K562 (cell line): Measurements from ENCODE around the gene PIGN. TPM values are rescaled to one million over a fixed set of nuclear protein-coding genes. Genes with fewer than 3 reads are reported as not detected.

Experiments
- ATAC-seq: fragments of 200-7000 bp; cut with Tn5 transposase; 3 replicates; pipeline ENCODE4 v1.9.1; 2020; ENCODE audit warnings: moderate library complexity
- BruUV-seq: library from RNA; stranded (reverse); fragments of 400-500 nt; replicated peaks from 2 replicates; lab custom pipeline; 2021; lab: Mats Ljungman, UMichigan
- CTCF ChIA-PET: fragments of 300-600 bp; formaldehyde crosslinking; extraction: SDS; loops from one replicate; lab custom pipeline; 2021; ENCODE audit warnings: low intra/inter-chr PET ratio; lab: Yijun Ruan, JAX
- POLR2A ChIA-PET: fragments of 300-600, 350-650 bp; sonication (Branson Sonifier 250); formaldehyde crosslinking; extraction: SDS; loops from one replicate; lab custom pipeline; 2021; ENCODE audit warnings: antibody characterized with exemption, inconsistent platforms; lab: Yijun Ruan, JAX
- DNase-seq, 4 experiments: peaks; one replicate each; pipeline versions ENCODE4 v3.0.0 to v3.0.0-alpha.2; 2011 to 2018; ENCODE audit warnings: low spot score in 3 of 4, mixed read lengths in 3 of 4; ENCODE audit errors: extremely low read depth in 1 of 4
- FAIRE-seq: peaks from 2 replicates; lab custom pipeline; 2011; peaks lifted over from hg19 to GRCh38; lab: Jason Lieb, UNC
- H2AFZ ChIP-seq: 2 replicates; pipeline ENCODE4 v1.6.0; 2011; ENCODE audit warnings: low read depth, low read length, control low read depth, inconsistent platforms
- H3K27ac ChIP-seq: fragments of 200-600 bp; 3 replicates; pipeline ENCODE4 v1.8.0; 2011; ENCODE audit warnings: low read depth, mild to moderate bottlenecking, control low read depth, inconsistent platforms, low read length, moderate library complexity, mixed read lengths; ENCODE audit errors: extremely low read depth
- H3K27me3 ChIP-seq, 2 experiments: fragments of 300-600 bp in 1 of 2; 2 replicates in 1 of 2; 3 replicates in 1 of 2; pipeline versions ENCODE4 v1.6.0 to v1.8.0; 2011; ENCODE audit warnings: inconsistent platforms in 2 of 2, low read length in 2 of 2, mild to moderate bottlenecking in 1 of 2, mixed read lengths in 1 of 2, moderate library complexity in 1 of 2; ENCODE audit not compliant: control insufficient read depth in 2 of 2, insufficient read depth in 2 of 2
- H3K36me3 ChIP-seq: fragments of 300-600 bp; 3 replicates; pipeline ENCODE4 v1.8.0; 2011; ENCODE audit warnings: mild to moderate bottlenecking, low read length, inconsistent platforms; ENCODE audit not compliant: control insufficient read depth, insufficient read depth
- H3K4me1 ChIP-seq, 2 experiments: fragments of 200-600 bp in 1 of 2; replicated peaks in 1 of 2; 2 replicates in 1 of 2; 3 replicates in 1 of 2; pipeline versions ENCODE4 v1.5.1 to v1.8.0; 2011; ENCODE audit warnings: inconsistent platforms in 2 of 2, low read length in 2 of 2, mild to moderate bottlenecking in 1 of 2, mixed read lengths in 1 of 2, moderate library complexity in 1 of 2; ENCODE audit not compliant: control insufficient read depth in 2 of 2, insufficient read depth in 2 of 2
- H3K4me2 ChIP-seq: 2 replicates; pipeline ENCODE4 v1.6.1; 2011; ENCODE audit warnings: low read length, control low read depth, inconsistent platforms, mixed read lengths; ENCODE audit not compliant: insufficient read depth
- H3K4me3 ChIP-seq: fragments of 200-600 bp; sonication (generic), shearing (Covaris generic); 2 replicates; pipeline ENCODE4 v1.5.1; 2016; ENCODE audit warnings: control low read depth, inconsistent platforms
- H3K79me2 ChIP-seq: fragments of 200-600 bp; 3 replicates; pipeline ENCODE4 v1.8.0; 2011; ENCODE audit warnings: low read length, inconsistent platforms; ENCODE audit not compliant: control insufficient read depth, insufficient read depth
- H3K9ac ChIP-seq, 2 experiments: 2 replicates each; pipeline versions ENCODE4 v1.6.0 to v1.6.1; 2011; ENCODE audit warnings: low read depth in 2 of 2, low read length in 2 of 2, control low read depth in 1 of 2, inconsistent platforms in 1 of 2, mild to moderate bottlenecking in 1 of 2, mixed read lengths in 1 of 2; ENCODE audit not compliant: insufficient read depth in 1 of 2
- H3K9me1 ChIP-seq: one replicate; pipeline ENCODE4 v1.6.0; 2011; ENCODE audit warnings: inconsistent platforms, mild to moderate bottlenecking, low read length, moderate library complexity; ENCODE audit not compliant: control insufficient read depth, insufficient read depth
- H3K9me3 ChIP-seq: replicated peaks from 2 replicates; pipeline ENCODE4 v1.5.1; 2011; ENCODE audit warnings: low read depth, low read length, inconsistent platforms; ENCODE audit not compliant: control insufficient read depth, insufficient read depth
- H4K20me1 ChIP-seq: replicated peaks from 2 replicates; pipeline ENCODE4 v1.6.1; 2011; ENCODE audit warnings: low read length, inconsistent platforms, mixed read lengths; ENCODE audit not compliant: control insufficient read depth, insufficient read depth
- ARID4B ChIP-seq: sonication (generic); formaldehyde crosslinking; IDR thresholded peaks from 2 replicates; pipeline ENCODE4 v1.8.0; 2022; ENCODE audit warnings: mild to moderate bottlenecking, missing genetic modification reagents
- BRD9 ChIP-seq: fragments of 450-650 bp; IDR thresholded peaks from 2 replicates; pipeline ENCODE4 v1.6.1; 2018; ENCODE audit warnings: low read depth; ENCODE audit not compliant: partially characterized antibody
- MITF ChIP-seq: IDR thresholded peaks from 2 replicates; pipeline ENCODE4 v1.6.1; 2014; ENCODE audit warnings: antibody characterized with exemption
- MTA1 ChIP-seq: fragments of 450-650 bp; IDR thresholded peaks from 2 replicates; pipeline ENCODE4 v1.6.1; 2017; ENCODE audit warnings: borderline replicate concordance
- PCBP2 ChIP-seq: fragments of 200-400 bp; formaldehyde crosslinking; IDR thresholded peaks from 2 replicates; pipeline ENCODE4 v1.6.1; 2018; ENCODE audit warnings: low read length, low read depth, mild to moderate bottlenecking, moderate library complexity; ENCODE audit not compliant: poor library complexity, severe bottlenecking
- PHTF2 ChIP-seq: fragments of 250-450 bp; sonication (Bioruptor Pico); IDR thresholded peaks from 2 replicates; pipeline ENCODE4 v1.5.0; 2021; ENCODE audit warnings: mild to moderate bottlenecking
- PTRF ChIP-seq: fragments of 450-650 bp; IDR thresholded peaks from 2 replicates; pipeline ENCODE4 v1.6.1; 2016; ENCODE audit warnings: mild to moderate bottlenecking, missing genetic modification characterization, missing compliant biosample characterization
- RBBP5 ChIP-seq: fragments of 200-600 bp; sonication (generic); IDR thresholded peaks from 2 replicates; pipeline ENCODE4 v1.6.1; 2012; ENCODE audit warnings: borderline replicate concordance, mild to moderate bottlenecking, low read length, control low read depth, inconsistent platforms; ENCODE audit not compliant: insufficient read depth, poor library complexity, severe bottlenecking
- TEAD1 ChIP-seq, 2 experiments: fragments of 450-650 bp in 1 of 2; sonication (generic) in 1 of 2; formaldehyde crosslinking; IDR thresholded peaks; 2 replicates each; pipeline versions ENCODE4 v1.4.0 to v1.8.0; 2020 to 2022; ENCODE audit warnings: mild to moderate bottlenecking in 2 of 2, missing genetic modification reagents in 1 of 2
- THRB ChIP-seq: fragments of 450-650 bp; formaldehyde crosslinking; conservative IDR thresholded peaks from 2 replicates; pipeline ENCODE4 v1.4.0; 2022; ENCODE audit warnings: mild to moderate bottlenecking, missing genetic modification characterization
- ZBTB34 ChIP-seq: fragments of 250-450 bp; sonication (Bioruptor Pico); IDR thresholded peaks from 2 replicates; pipeline ENCODE4 v1.8.0; 2021; ENCODE audit warnings: mild to moderate bottlenecking, moderate library complexity
- ZNF146 ChIP-seq: IDR thresholded peaks from one replicate; pipeline ENCODE4 v1.6.1; 2018; ENCODE audit warnings: missing compliant biosample characterization; ENCODE audit not compliant: unreplicated experiment
- ZNF57 ChIP-seq: fragments of 450-650 bp; formaldehyde crosslinking; IDR thresholded peaks from 2 replicates; pipeline ENCODE4 v1.4.0; 2020; ENCODE audit warnings: mild to moderate bottlenecking, moderate library complexity
- WGBS: fragments of 100-300 bp; shearing (Covaris generic); methylation state at CpG from one replicate; pipeline ENCODE4 v1.1.6; 2016; ENCODE audit warnings: low coverage, mixed read lengths; ENCODE audit not compliant: insufficient coverage; ENCODE audit errors: missing lambda C conversion rate; 5-methylcytosine and 5-hydroxymethylcytosine counted together
- in situ Hi-C: fragments of 300-500 bp; cut with MboI; formaldehyde crosslinking; loops from 4 replicates; pipeline ENCODE4 v1.15.0; 2018; ENCODE audit warnings: inconsistent platforms, mixed read lengths
- intact Hi-C: fragments of 100-400 bp; cut with micrococcal nuclease; formaldehyde crosslinking; loops from 2 replicates; pipeline ENCODE4 v1.14.2; 2022
- polyA plus RNA-seq, 8 experiments: library from polyadenylated mRNA; depleted of rRNA in 4 of 8; stranded (reverse) in 5 of 8; unstranded in 3 of 8; fragments of >200 nt; fragmentation: Nextera tagmentation in 2 of 8; fragmentation: Illumina TruSeq in 1 of 8; extraction: Ambion mirVana in 2 of 8; extraction: Trizol in 1 of 8; gene quantifications; 2 replicates each; pipeline versions ENCODE4 v1.2.1 to v1.2.3, GENCODE V29; 2011 to 2014; ENCODE audit warnings: inconsistent platforms in 1 of 8, missing spikeins in 1 of 8
- total RNA-seq, 7 experiments: library from RNA; depleted of rRNA in 6 of 7; stranded (reverse); fragments of >200 nt in 6 of 7; fragmentation: Illumina TruSeq in 2 of 7; extraction: Trizol in 2 of 7; gene quantifications; 2 replicates each; pipeline versions ENCODE4 v1.2.1 to v1.2.3, GENCODE V29; 2011 to 2021; ENCODE audit warnings: low replicate concordance in 1 of 7

PIGN gene
- total and polyA plus RNA-seq, 9 of the 15 experiments (the other 6 are each of a cell fraction or from before 2014, with no cell fraction given): 9.9 to 25.6 (median 17.3) TPM

GRCh38 chr18:61991836-61992235, 195.0 kb downstream of the PIGN start (continued):
- TF ChIP-seq ZNF146: no peak
- no peak for TF ChIP-seq ARID4B (CRISPR knock-in tag)
- no peak for TF ChIP-seq THRB (CRISPR knock-in tag)

GRCh38 chr18:61991201-61991600, 195.7 kb downstream of the PIGN start:
- Histone ChIP-seq H3K9me1 (no peaks in the 10 kb centered on the region), H3K9me3 (no peaks in the 10 kb centered on the region), H3K79me2 (no peaks in the 10 kb centered on the region), H3K4me3 (no peak overlapping the region), H3K27ac (no peak overlapping the region), H4K20me1 (no peaks in the 10 kb centered on the region), H3K4me1 (no peaks in the 10 kb centered on the region), H3K9ac (no peak overlapping the region), H3K36me3 (no peaks in the 10 kb centered on the region), H3K27me3 (no peaks in the 10 kb centered on the region), H3K4me2 (no peak overlapping the region), H2AFZ (no peak overlapping the region)
- FAIRE-seq (no peak), DNase-seq (no peak), ATAC-seq (no peak)
- intact Hi-C loops: no loop called here
- 0% methylated on average over 3 of the region's 3 CpGs for WGBS
- ChIA-PET POLR2A (no interaction called here), CTCF (no interaction called here)
- in situ Hi-C loops: no loop called here
- BruUV-seq: no TSS peak
- TF ChIP-seq MITF: no peak
- TF ChIP-seq PCBP2: no peak
- no peak for TF ChIP-seq MTA1
- no peak for TF ChIP-seq BRD9
- TF ChIP-seq TEAD1 (CRISPR knock-in tag; IDR thresholded peaks at IDR 0.05): no peak
- no peak for TF ChIP-seq PHTF2 (CRISPR knock-in tag)
- TF ChIP-seq ZBTB34 (CRISPR knock-in tag): no peak
- TF ChIP-seq PTRF: no peak
- TF ChIP-seq ZNF57 (CRISPR knock-in tag): no peak
- TF ChIP-seq RBBP5: no peak
